Measurements from ENCODE around the gene SLC22A7. TPM values are rescaled to one million over a fixed set of nuclear protein-coding genes. Genes with fewer than 3 reads are reported as not detected.

Gene SLC22A7
- total RNA-seq, 1 experiment from 2014 or later = not detected

GRCh38 chr6:43296780-43297497, 1.1 kb upstream of the SLC22A7 start:
- peaks cover 3% of the 10 kb centered on the region; the same call in 1 of the 2 replicates for H3K27me3 ChIP-seq (ENCODE audit: low read length)
- no peaks in the 10 kb centered on the region for H3K9me3 ChIP-seq (ENCODE audit: low read length)
- H3K4me3 ChIP-seq (ENCODE audit: low read length) = no peak overlapping the region
- H3K27ac ChIP-seq (ENCODE audit: low read length) = no peak overlapping the region
- TF ChIP-seq EZH2 (IDR thresholded peaks at IDR 0.05; ENCODE audit: low read length, unreplicated experiment) (no peak), CTCF (conservative IDR thresholded peaks at IDR 0.05; ENCODE audit: low read depth, low read length) (no peak)
- H3K9ac ChIP-seq (ENCODE audit: low read length) = no peak overlapping the region
- CTCF ChIA-PET = interaction anchor here (0.8 to 1.5 kb wide), 2 partner anchors 11 to 68 kb away, joined by 3 read pairs; partner anchors contain the start of genes CRIP3 and DNPH1
- no peaks in the 10 kb centered on the region for H3K79me2 ChIP-seq (ENCODE audit: low read length)
- BruUV-seq (replicated peaks) = no TSS peak
- no peak overlapping the region for H2AFZ ChIP-seq (ENCODE audit: low read length)
- H3K9me2 ChIP-seq (replicated peaks; ENCODE audit: low read length) = no peaks in the 10 kb centered on the region
- no peaks in the 10 kb centered on the region for H3F3A ChIP-seq (ENCODE audit: low read length, unreplicated experiment)
- POLR2A ChIA-PET (ENCODE audit: unreplicated experiment) = no interaction called here
- H3K36me3 ChIP-seq (ENCODE audit: low read depth, low read length) = no peaks in the 10 kb centered on the region
- ATAC-seq (no peak), DNase-seq (no peak)
- intact Hi-C loops (cut with micrococcal nuclease) = no loop called here
- H3K4me2 ChIP-seq (ENCODE audit: low read length) = no peak overlapping the region
- H4K20me1 ChIP-seq (ENCODE audit: low read length) = no peaks in the 10 kb centered on the region
- H3K4me1 ChIP-seq (ENCODE audit: insufficient read depth, low read length) = no peaks in the 10 kb centered on the region

- POLR2A ChIA-PET (ENCODE audit: unreplicated experiment) = no interaction called here
- Histone ChIP-seq H3F3A (ENCODE audit: low read length, unreplicated experiment) (no peaks in the 10 kb centered on the region), H3K9me2 (replicated peaks; ENCODE audit: low read length) (no peaks in the 10 kb centered on the region), H3K27ac (ENCODE audit: low read length) (no peak overlapping the region), H3K79me2 (ENCODE audit: low read length) (no peaks in the 10 kb centered on the region), H3K4me1 (ENCODE audit: insufficient read depth, low read length) (no peaks in the 10 kb centered on the region), H3K9ac (ENCODE audit: low read length) (no peak overlapping the region), H4K20me1 (ENCODE audit: low read length) (no peaks in the 10 kb centered on the region), H3K4me2 (ENCODE audit: low read length) (no peak overlapping the region), H3K27me3 (ENCODE audit: low read length) (peaks cover 3% of the 10 kb centered on the region; the same call in 1 of the 2 replicates), H3K9me3 (ENCODE audit: low read length) (no peaks in the 10 kb centered on the region), H3K4me3 (ENCODE audit: low read length) (no peak overlapping the region), H2AFZ (ENCODE audit: low read length) (no peak overlapping the region), H3K36me3 (ENCODE audit: low read depth, low read length) (no peaks in the 10 kb centered on the region)
- TF ChIP-seq EZH2phosphoT487 (IDR thresholded peaks at IDR 0.05; ENCODE audit: borderline replicate concordance, low read length) = no peak
- no peak for TF ChIP-seq CTCF (conservative IDR thresholded peaks at IDR 0.05; ENCODE audit: low read depth, low read length)
- TF ChIP-seq EZH2 (IDR thresholded peaks at IDR 0.05; ENCODE audit: low read length, unreplicated experiment) = no peak
- intact Hi-C loops (cut with micrococcal nuclease) = no loop called here
- no peak for DNase-seq
- ATAC-seq = no peak
- CTCF ChIA-PET = no interaction called here
- BruUV-seq (replicated peaks) = no TSS peak
These were observed 691 bp downstream of the SLC22A7 start for GRCh38 chr6:43298565-43299337.
